Activated naive CD4-positive, alpha-beta T cell treated with anti-CD3 and anti-CD28 coated beads, Interleukin-2, amount 50 U/mL, for 72 hours (primary cell): ENCODE measurements around the gene PRMT5. TPM values are rescaled to one million over a fixed set of nuclear protein-coding genes. Genes with fewer than 3 reads are reported as not detected.
"Not testable (repeated sequence)": the region's sequence is repeated elsewhere in the genome, so short reads cannot be mapped to it uniquely, and the experiment has no call there.

Experiments
- ATAC-seq, 2 donors: fragments of 150-1000 bp; cut with Tn5 transposase; 2 replicates each; pipeline ENCODE4 v1.10.0; 2021; ENCODE audit warnings: mild to moderate bottlenecking in 2 of 2, moderate library complexity in 2 of 2
- DNase-seq, 2 donors: peaks; one replicate each; pipeline ENCODE4 v3.0.0; 2021 to 2022; ENCODE audit warnings: low spot score in 2 of 2
- H3K27ac Mint-ChIP-seq, 2 donors: one replicate each; pipeline ENCODE4 v1.8.0; 2022; ENCODE audit warnings: mild to moderate bottlenecking in 2 of 2, mixed read lengths in 2 of 2
- H3K36me3 Mint-ChIP-seq, 2 donors: one replicate each; pipeline ENCODE4 v1.8.0; 2022; ENCODE audit warnings: mixed read lengths in 2 of 2
- H3K9me3 Mint-ChIP-seq, 2 donors: one replicate each; pipeline ENCODE4 v1.8.0; 2022; ENCODE audit warnings: mixed read lengths in 2 of 2
- total RNA-seq, 2 donors: library from RNA; stranded (reverse); gene quantifications; one replicate each; pipeline ENCODE4 v1.2.3, GENCODE V29; 2022

Gene PRMT5
- total RNA-seq, result 100 to 1,000 TPM in 1 of 2 donors, 10 to 100 TPM in 1; 47.1 to 120 TPM

- ATAC-seq (peak; percentile 96 to 98), DNase-seq (peak; percentile 96 to 99)
- Mint-ChIP-seq H3K27ac (no peak within 1 kb of the TSS), H3K9me3 (no peaks in the 10 kb centered on the region), H3K36me3 (peaks cover 19 to 23% of the 10 kb centered on the region in 2 donors)
Observed at GRCh38 chr14:22929104-22929960, at the start of gene PRMT5. Gene PRMT5 (minus strand): TSS chr14:22929376. CDS start chr14:22929361, 15 bp downstream.

DNA sequence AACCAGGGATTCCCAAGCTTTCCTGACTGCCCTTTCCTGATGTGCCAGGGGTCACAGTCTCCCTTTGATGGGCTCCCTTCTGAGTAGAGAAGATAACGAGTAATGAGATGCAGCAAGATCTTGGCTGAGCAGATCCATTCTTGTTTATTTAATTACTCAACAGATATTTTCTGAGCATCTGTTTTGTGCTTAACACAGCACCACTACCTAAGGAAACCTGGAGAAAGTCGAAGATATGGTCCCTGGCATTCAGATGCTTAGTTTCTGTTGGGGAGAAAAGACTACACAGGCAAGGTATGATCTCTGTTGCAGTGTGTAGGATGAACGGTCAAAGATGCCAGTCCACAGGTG is 49.3 kb upstream of the PRMT5 start:
- Mint-ChIP-seq H3K27ac (no peak overlapping the region), H3K9me3 (no peaks in the 10 kb centered on the region), H3K36me3 (no peaks in the 10 kb centered on the region)
- ATAC-seq, result no peak
- DNase-seq, result no peak

GRCh38 chr14:22977684-22978486 is 48.7 kb upstream of the PRMT5 start:
- DNase-seq (no peak), ATAC-seq (no peak)
- Mint-ChIP-seq H3K9me3 (no peaks in the 10 kb centered on the region), H3K27ac (no peak overlapping the region), H3K36me3 (no peaks in the 10 kb centered on the region)

DNA sequence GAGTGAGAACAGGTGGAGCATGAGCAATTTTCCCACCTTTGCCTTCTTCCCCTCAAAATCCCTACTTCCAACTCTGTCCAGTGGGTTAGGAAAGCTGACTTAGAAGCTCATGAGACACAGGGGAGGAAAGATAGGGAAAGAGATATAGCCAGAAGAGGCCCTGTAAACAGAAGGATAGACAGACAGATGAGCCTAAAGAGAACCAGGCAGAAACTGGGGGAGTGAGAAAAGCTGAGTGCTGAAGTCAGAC is 48.2 kb upstream of the PRMT5 start:
- Mint-ChIP-seq H3K36me3 (no peaks in the 10 kb centered on the region), H3K27ac (no peak overlapping the region), H3K9me3 (no peaks in the 10 kb centered on the region)
- DNase-seq (no peak), ATAC-seq (no peak)

DNA sequence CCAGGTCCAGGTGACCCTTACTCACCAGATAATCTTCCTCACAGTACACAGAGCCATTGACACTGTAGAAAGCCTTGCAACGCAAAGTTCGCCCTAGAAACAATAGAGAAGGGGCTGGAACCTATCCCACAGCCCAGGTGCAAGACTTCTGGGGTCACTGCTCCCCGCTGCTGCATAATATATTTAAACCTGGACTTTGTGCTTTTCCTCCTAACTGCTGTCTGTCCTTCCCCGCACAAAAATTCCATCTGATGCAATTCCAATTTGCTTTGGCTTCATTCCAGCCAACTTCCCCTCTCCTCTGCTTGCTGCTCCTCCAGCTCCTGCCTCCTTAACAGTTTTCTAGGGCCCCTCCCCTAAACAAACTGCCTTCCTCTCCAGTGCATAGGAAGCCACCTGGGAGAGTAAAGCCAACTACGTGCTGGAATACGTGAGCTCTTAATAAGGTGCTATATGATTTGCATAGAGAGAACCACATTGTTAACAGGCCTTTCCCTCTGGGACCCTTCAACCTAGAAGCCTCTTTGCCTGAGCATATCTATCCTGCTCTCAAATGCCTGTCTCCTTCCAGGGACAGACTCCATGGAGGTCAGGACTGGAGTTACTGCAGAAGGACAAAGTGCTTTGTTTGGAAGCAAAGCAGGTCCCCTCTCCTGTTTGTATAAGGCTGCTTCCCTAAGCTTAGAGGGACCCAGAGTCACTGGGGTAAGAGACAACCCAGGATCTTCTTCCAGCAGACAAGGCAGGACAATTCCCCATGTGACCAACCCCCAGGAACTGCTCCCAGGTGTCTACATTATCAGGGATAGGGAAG is 47.7 kb upstream of the PRMT5 start:
- Mint-ChIP-seq H3K27ac (no peak overlapping the region), H3K9me3 (no peaks in the 10 kb centered on the region), H3K36me3 (no peaks in the 10 kb centered on the region)
- ATAC-seq (no peak), DNase-seq (no peak)

DNA sequence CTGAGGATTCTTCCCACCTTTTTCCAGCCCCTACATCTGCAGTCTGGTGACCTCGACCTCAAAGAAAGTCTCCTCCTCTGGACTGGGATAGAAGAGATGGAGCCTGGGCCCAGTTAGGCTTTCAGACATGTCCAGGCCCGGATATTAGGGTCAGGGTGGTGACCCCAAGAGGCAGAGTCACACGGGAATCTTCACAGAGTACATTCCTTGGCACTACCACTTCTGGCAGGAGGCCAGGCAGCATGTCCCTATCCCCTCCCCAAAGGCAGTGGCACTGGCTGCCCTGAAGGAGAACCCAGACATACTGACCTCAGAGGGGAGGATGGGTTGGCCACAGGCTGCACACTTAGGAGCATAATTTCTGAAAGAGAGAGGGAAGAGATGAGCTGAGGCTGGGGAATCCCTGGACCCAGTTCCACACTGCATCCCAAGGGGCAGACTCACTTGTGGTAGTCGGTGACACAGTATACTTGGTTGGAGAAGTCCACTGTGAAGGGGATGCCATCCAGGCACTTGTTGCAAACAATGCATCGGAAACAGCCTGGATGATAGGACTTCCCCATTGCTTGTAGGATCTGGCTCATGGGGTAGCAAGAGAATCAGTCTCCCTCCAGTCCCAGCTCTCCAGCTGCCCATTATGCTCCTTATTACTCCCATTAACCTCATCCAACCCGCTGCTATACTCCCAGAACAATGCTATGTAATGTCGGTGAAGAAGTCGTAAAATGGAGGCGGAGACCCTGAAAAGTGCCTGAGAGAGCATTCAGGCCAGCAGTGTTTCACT is 45.5 kb upstream of the PRMT5 start:
- Mint-ChIP-seq H3K36me3 (no peaks in the 10 kb centered on the region), H3K9me3 (no peaks in the 10 kb centered on the region), H3K27ac (no peak overlapping the region)
- no peak for ATAC-seq
- no peak for DNase-seq

GRCh38 chr14:22973217-22974032 is 44.2 kb upstream of the PRMT5 start:
- peak; percentile 57 to 74 for ATAC-seq

DNA sequence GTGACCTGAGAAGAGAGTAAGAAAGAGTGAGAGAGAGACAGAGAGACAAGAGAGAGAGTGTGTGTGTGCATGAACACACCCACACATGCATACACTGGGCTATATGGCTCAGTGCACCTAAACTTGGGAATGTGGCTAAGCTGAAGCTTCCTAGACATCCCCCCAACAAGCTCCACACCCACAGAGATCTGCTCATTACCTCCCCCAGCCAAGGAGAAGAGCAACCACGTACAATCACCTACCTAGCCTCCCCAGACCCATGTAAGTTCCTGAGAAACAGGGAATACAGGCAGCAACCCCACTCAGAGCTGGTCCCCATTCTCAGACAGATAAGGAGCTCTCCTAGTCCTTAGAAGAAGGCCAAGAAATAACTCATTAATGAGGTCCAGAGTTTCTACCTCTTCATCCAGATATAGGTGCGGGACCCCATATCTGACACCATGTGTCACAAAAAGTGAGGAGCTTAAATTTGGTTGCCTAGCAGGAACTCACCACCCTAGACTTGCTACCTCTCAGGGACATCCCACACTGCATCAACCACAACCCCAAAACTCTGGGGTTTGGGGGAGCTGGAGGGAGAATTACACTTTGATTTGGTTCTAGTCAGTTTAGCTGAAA is 43.2 kb upstream of the PRMT5 start:
- DNase-seq, result no peak
- Mint-ChIP-seq H3K9me3 (no peaks in the 10 kb centered on the region), H3K27ac (no peak overlapping the region), H3K36me3 (no peaks in the 10 kb centered on the region)
- ATAC-seq, result no peak

More at GRCh38 chr14:22973217-22974032, 44.2 kb upstream of the PRMT5 start:
- no peaks in the 10 kb centered on the region for H3K36me3 Mint-ChIP-seq
- H3K27ac Mint-ChIP-seq, result no peak overlapping the region
- peak in 1 of 2 donors; percentile 48 for DNase-seq
- no peaks in the 10 kb centered on the region for H3K9me3 Mint-ChIP-seq

- Mint-ChIP-seq H3K9me3 (no peaks in the 10 kb centered on the region), H3K27ac (no peak overlapping the region), H3K36me3 (no peaks in the 10 kb centered on the region)
- DNase-seq, result no peak
- no peak for ATAC-seq
Observed at GRCh38 chr14:22971152-22971551, 42.0 kb upstream of the PRMT5 start.

- no peak for ATAC-seq
- no peak overlapping the region for H3K27ac Mint-ChIP-seq
- no peaks in the 10 kb centered on the region for H3K36me3 Mint-ChIP-seq
- H3K9me3 Mint-ChIP-seq, result no peaks in the 10 kb centered on the region
- no peak for DNase-seq
Observed at GRCh38 chr14:22966783-22967269, 37.6 kb upstream of the PRMT5 start.

GRCh38 chr14:22965916-22966782 is 37.0 kb upstream of the PRMT5 start:
- H3K36me3 Mint-ChIP-seq, H3K9me3 Mint-ChIP-seq, H3K27ac Mint-ChIP-seq, DNase-seq, ATAC-seq: not testable (repeated sequence)

- Mint-ChIP-seq H3K9me3 (no peaks in the 10 kb centered on the region), H3K36me3 (no peaks in the 10 kb centered on the region), H3K27ac (no peak overlapping the region)
- no peak for ATAC-seq
- no peak for DNase-seq
Observed at GRCh38 chr14:22962061-22962676, 33.0 kb upstream of the PRMT5 start.

GRCh38 chr14:22955702-22956569 is 26.8 kb upstream of the PRMT5 start:
- H3K27ac Mint-ChIP-seq, result peak overlapping the region; percentile 94 to 96
- no peaks in the 10 kb centered on the region for H3K9me3 Mint-ChIP-seq
- ATAC-seq (no peak), DNase-seq (no peak)
- H3K36me3 Mint-ChIP-seq, result peaks cover 19 to 20% of the 10 kb centered on the region in 2 donors
